ENCODE results near the gene KIR2DL1.
A peak's percentile ranks its signal among the peaks of the same experiment; 100 is the strongest.
"Not testable (repeated sequence)": the region's sequence is repeated elsewhere in the genome, so short reads cannot be mapped to it uniquely, and the experiment has no call there.

Gene KIR2DL1

GRCh38 chr19:54744080-54744479 lies 25.5 kb upstream of the KIR2DL1 start:
- no CpG with 5 or more reads among the region's 5 CpGs for WGBS (ENCODE audit: extremely low coverage, insufficient coverage, insufficient read length)
- H3K14ac ChIP-seq (ENCODE audit: low read length); H2BK120ac ChIP-seq (ENCODE audit: insufficient read depth, low read length, poor library complexity); H2BK12ac ChIP-seq (ENCODE audit: low read length); H2AFZ ChIP-seq (ENCODE audit: insufficient read depth, low read length, poor library complexity); H3K79me1 ChIP-seq (ENCODE audit: low read length); H4K91ac ChIP-seq (ENCODE audit: low read depth, low read length); H3K27me3 ChIP-seq (ENCODE audit: insufficient read depth, low read length); H3K4me2 ChIP-seq (ENCODE audit: low read length); DNase-seq; H3K27ac ChIP-seq (ENCODE audit: low read depth, low read length); H3K18ac ChIP-seq (ENCODE audit: low read length); H3K4ac ChIP-seq (ENCODE audit: low read depth, low read length); H4K8ac ChIP-seq (ENCODE audit: low read depth, low read length); H2AK5ac ChIP-seq (ENCODE audit: low read length); H3K79me2 ChIP-seq (ENCODE audit: control insufficient read depth, insufficient read depth, low read length, poor library complexity); H2BK5ac ChIP-seq (ENCODE audit: low read depth, low read length, poor library complexity); H4K12ac ChIP-seq (ENCODE audit: low read depth, low read length); H3K23ac ChIP-seq (ENCODE audit: low read length); H3K36me3 ChIP-seq (ENCODE audit: control insufficient read depth in 1 of 2, insufficient read depth in 2 of 2, low read length in 2 of 2); H3K4me1 ChIP-seq (ENCODE audit: control insufficient read depth in 1 of 2, insufficient read depth in 2 of 2, low read length in 2 of 2); H3K9ac ChIP-seq (ENCODE audit: low read length); H3K4me3 ChIP-seq (ENCODE audit: low read depth, low read length): not testable (repeated sequence)
- H3K9me3 ChIP-seq (ENCODE audit: insufficient read depth, low read depth, low read length): peaks cover 22% of the 10 kb centered on the region

DNA sequence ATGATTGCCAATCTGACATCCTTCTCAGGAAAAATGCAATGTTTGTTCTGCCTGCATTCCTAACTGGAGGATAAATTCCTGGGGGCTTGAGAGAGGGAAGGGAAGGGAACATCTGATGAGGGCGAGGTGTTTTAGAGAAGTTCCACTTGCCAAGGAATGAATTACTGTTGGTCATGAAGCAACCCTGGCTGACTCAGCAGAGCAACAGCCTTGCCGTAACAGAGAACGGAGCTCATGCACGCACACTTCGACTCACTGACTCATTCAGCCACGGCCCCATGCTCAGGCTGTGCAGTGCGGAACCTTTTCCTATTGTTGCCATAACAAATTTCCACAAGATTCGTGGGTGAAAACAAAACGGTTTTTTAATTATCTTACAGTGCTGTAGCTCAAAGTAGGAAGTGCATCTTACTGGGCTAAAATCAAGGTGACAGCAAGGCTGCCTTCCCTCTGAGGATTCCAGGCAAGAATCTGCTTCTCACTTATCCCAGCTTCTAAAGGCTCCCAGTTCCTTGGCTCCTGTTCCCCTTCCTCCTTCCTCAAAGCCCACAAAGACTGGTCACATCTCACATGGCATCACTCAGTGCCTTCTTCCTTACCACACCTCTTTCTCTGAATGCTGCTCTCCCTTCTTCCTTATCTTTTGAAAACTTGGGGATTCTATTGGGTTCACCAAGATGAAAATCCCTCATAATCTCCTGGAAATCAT lies 21.8 kb upstream of the KIR2DL1 start:
- H3K4me3 ChIP-seq (ENCODE audit: low read depth, low read length); H3K79me1 ChIP-seq (ENCODE audit: low read length); H3K23ac ChIP-seq (ENCODE audit: low read length); H3K9me3 ChIP-seq (ENCODE audit: insufficient read depth, low read depth, low read length); H3K27me3 ChIP-seq (ENCODE audit: insufficient read depth, low read length); H3K9ac ChIP-seq (ENCODE audit: low read length); H2BK5ac ChIP-seq (ENCODE audit: low read depth, low read length, poor library complexity); H3K4me1 ChIP-seq (ENCODE audit: control insufficient read depth in 1 of 2, insufficient read depth in 2 of 2, low read length in 2 of 2); H3K14ac ChIP-seq (ENCODE audit: low read length); H4K8ac ChIP-seq (ENCODE audit: low read depth, low read length); H3K4ac ChIP-seq (ENCODE audit: low read depth, low read length); H4K91ac ChIP-seq (ENCODE audit: low read depth, low read length); H3K27ac ChIP-seq (ENCODE audit: low read depth, low read length); H3K36me3 ChIP-seq (ENCODE audit: control insufficient read depth in 1 of 2, insufficient read depth in 2 of 2, low read length in 2 of 2); H3K79me2 ChIP-seq (ENCODE audit: control insufficient read depth, insufficient read depth, low read length, poor library complexity); H2BK12ac ChIP-seq (ENCODE audit: low read length); H2AK5ac ChIP-seq (ENCODE audit: low read length); H3K4me2 ChIP-seq (ENCODE audit: low read length); H2AFZ ChIP-seq (ENCODE audit: insufficient read depth, low read length, poor library complexity); H2BK120ac ChIP-seq (ENCODE audit: insufficient read depth, low read length, poor library complexity); H3K18ac ChIP-seq (ENCODE audit: low read length); H4K12ac ChIP-seq (ENCODE audit: low read depth, low read length): not testable (repeated sequence)
- DNase-seq: peak; percentile 6 to 21
- no CpG with 5 or more reads among the region's 9 CpGs for WGBS (ENCODE audit: extremely low coverage, insufficient coverage, insufficient read length)

DNA sequence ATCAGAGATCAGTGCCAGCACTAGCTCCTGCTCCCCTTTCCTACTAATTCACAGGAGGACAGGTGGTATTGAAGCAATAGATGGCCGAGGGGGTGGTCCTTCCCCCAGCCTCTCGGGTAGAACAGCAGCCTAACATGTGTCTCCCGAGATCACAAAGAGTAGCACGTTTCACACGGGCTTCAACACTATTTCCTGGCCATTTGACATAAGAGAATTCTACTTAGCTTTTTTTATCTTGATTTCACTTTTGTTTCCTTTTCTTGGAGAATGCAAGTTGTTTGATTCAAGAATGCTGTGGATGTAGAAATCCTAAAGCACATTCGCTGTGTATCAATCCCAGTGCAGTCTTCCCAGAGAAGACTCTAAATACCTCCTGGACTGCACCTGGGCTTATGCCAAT lies 19.3 kb upstream of the KIR2DL1 start:
- no CpG with 5 or more reads among the region's 6 CpGs for WGBS (ENCODE audit: extremely low coverage, insufficient coverage, insufficient read length)
- H3K9me3 ChIP-seq (ENCODE audit: insufficient read depth, low read depth, low read length): peaks cover 12% of the 10 kb centered on the region
- H4K12ac ChIP-seq (ENCODE audit: low read depth, low read length); H3K27me3 ChIP-seq (ENCODE audit: insufficient read depth, low read length); H3K4me3 ChIP-seq (ENCODE audit: low read depth, low read length); H2AFZ ChIP-seq (ENCODE audit: insufficient read depth, low read length, poor library complexity); H3K18ac ChIP-seq (ENCODE audit: low read length); H3K4ac ChIP-seq (ENCODE audit: low read depth, low read length); H3K27ac ChIP-seq (ENCODE audit: low read depth, low read length); H3K23ac ChIP-seq (ENCODE audit: low read length); H2BK120ac ChIP-seq (ENCODE audit: insufficient read depth, low read length, poor library complexity); H3K79me1 ChIP-seq (ENCODE audit: low read length); H4K8ac ChIP-seq (ENCODE audit: low read depth, low read length); H3K79me2 ChIP-seq (ENCODE audit: control insufficient read depth, insufficient read depth, low read length, poor library complexity); H3K4me1 ChIP-seq (ENCODE audit: control insufficient read depth in 1 of 2, insufficient read depth in 2 of 2, low read length in 2 of 2); H3K14ac ChIP-seq (ENCODE audit: low read length); H2BK12ac ChIP-seq (ENCODE audit: low read length); H3K9ac ChIP-seq (ENCODE audit: low read length); H2AK5ac ChIP-seq (ENCODE audit: low read length); DNase-seq; H3K4me2 ChIP-seq (ENCODE audit: low read length); H4K91ac ChIP-seq (ENCODE audit: low read depth, low read length); H3K36me3 ChIP-seq (ENCODE audit: control insufficient read depth in 1 of 2, insufficient read depth in 2 of 2, low read length in 2 of 2); H2BK5ac ChIP-seq (ENCODE audit: low read depth, low read length, poor library complexity): not testable (repeated sequence)

DNA sequence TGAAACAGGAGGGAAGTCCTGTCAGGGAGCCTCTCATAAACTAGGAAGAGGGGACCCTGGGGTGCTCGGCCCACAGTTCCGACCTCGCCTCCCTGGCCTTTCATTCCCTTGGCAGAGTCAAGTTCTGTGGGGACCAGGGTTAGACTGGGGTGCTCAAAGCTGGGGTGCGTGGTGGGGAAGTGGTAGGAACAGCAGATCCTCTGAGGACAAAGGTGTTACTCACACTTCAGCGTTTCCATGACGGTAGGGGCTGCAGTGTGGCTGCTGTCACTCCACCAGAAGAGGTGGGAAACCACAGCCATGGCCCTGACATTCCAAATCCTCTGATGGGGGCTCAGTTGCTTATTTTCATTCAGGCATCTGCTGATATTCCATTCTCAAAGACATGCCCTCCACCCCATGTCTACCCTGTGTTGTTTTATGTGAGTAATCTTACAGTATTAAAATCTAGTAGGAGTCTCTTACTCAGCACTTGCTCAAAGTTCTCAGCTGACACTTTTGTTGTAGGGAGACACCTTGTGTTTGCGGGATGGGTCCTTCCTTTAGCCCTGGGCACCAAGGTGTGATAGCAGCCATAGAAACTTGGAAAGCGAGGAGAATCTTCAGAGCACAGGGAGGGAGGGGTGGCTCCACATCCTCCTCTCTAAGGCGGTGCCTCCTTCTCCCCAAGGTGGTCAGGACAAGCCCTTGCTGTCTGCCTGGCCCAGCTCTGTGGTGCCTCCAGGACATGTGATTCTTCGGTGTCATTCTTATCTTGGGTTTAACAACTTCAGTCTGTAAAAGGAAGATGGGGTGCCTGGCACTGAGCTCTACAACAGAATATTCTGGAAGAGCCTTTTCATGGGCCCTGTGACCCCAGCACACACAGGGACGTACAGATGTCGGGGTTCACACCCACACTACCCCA lies 13.1 kb upstream of the KIR2DL1 start:
- WGBS (ENCODE audit: extremely low coverage, insufficient coverage, insufficient read length): no CpG with 5 or more reads among the region's 12 CpGs

More for the DNA sequence above, 13.1 kb upstream of the KIR2DL1 start:
- H4K91ac ChIP-seq (ENCODE audit: low read depth, low read length); DNase-seq; H3K14ac ChIP-seq (ENCODE audit: low read length); H3K27me3 ChIP-seq (ENCODE audit: insufficient read depth, low read length); H3K4me1 ChIP-seq (ENCODE audit: control insufficient read depth in 1 of 2, insufficient read depth in 2 of 2, low read length in 2 of 2); H3K27ac ChIP-seq (ENCODE audit: low read depth, low read length); H4K8ac ChIP-seq (ENCODE audit: low read depth, low read length); H2BK5ac ChIP-seq (ENCODE audit: low read depth, low read length, poor library complexity); H2BK12ac ChIP-seq (ENCODE audit: low read length); H3K9ac ChIP-seq (ENCODE audit: low read length); H3K79me1 ChIP-seq (ENCODE audit: low read length); H3K36me3 ChIP-seq (ENCODE audit: control insufficient read depth in 1 of 2, insufficient read depth in 2 of 2, low read length in 2 of 2); H2AK5ac ChIP-seq (ENCODE audit: low read length); H2BK120ac ChIP-seq (ENCODE audit: insufficient read depth, low read length, poor library complexity); H3K23ac ChIP-seq (ENCODE audit: low read length); H4K12ac ChIP-seq (ENCODE audit: low read depth, low read length); H2AFZ ChIP-seq (ENCODE audit: insufficient read depth, low read length, poor library complexity); H3K4ac ChIP-seq (ENCODE audit: low read depth, low read length); H3K4me2 ChIP-seq (ENCODE audit: low read length); H3K4me3 ChIP-seq (ENCODE audit: low read depth, low read length); H3K18ac ChIP-seq (ENCODE audit: low read length); H3K79me2 ChIP-seq (ENCODE audit: control insufficient read depth, insufficient read depth, low read length, poor library complexity): not testable (repeated sequence)
- H3K9me3 ChIP-seq (ENCODE audit: insufficient read depth, low read depth, low read length): peaks cover 30% of the 10 kb centered on the region
